Measurements from ENCODE around the gene HSBP1L1.
A peak's percentile ranks its signal among the peaks of the same experiment; 100 is the strongest.

Gene HSBP1L1

GRCh38 chr18:79947054-79947755, 17.2 kb upstream of the HSBP1L1 start:
- H2AK5ac ChIP-seq (ENCODE audit: low read depth, low read length): no peak overlapping the region
- H3K23ac ChIP-seq (ENCODE audit: low read depth, low read length, poor library complexity): no peak overlapping the region
- H2BK5ac ChIP-seq (ENCODE audit: low read length): no peak overlapping the region
- peak overlapping the region; percentile 38 for H3K14ac ChIP-seq (ENCODE audit: low read length)
- no peak overlapping the region for H3K18ac ChIP-seq (ENCODE audit: low read length)
- H3K4me2 ChIP-seq (ENCODE audit: insufficient read depth, low read length, poor library complexity, severe bottlenecking): no peak overlapping the region
- no peak overlapping the region for H2AFZ ChIP-seq (ENCODE audit: low read length)
- H3K36me3 ChIP-seq (replicated peaks in 1 of 2; ENCODE audit: control insufficient read depth in 2 of 2, insufficient read depth in 2 of 2, low read length in 2 of 2): peaks cover 7 to 42% of the 10 kb centered on the region in 2 donors
- no peak overlapping the region for H3K4me3 ChIP-seq (ENCODE audit: low read length in 2 of 2)
- H3K27me3 ChIP-seq (ENCODE audit: control insufficient read depth in 3 of 3, insufficient read depth in 3 of 3, low read depth in 1 of 3, low read length in 3 of 3): peaks cover 0 to 9% (median 4%) of the 10 kb centered on the region in 3 experiments
- H3K9me3 ChIP-seq (replicated peaks in 1 of 2; ENCODE audit: control insufficient read depth in 2 of 2, insufficient read depth in 1 of 2, low read depth in 1 of 2, low read length in 2 of 2): no peaks in the 10 kb centered on the region
- no peak overlapping the region for H4K91ac ChIP-seq (ENCODE audit: low read depth, low read length, poor library complexity)
- WGBS, 2 donors (ENCODE audit: extremely low coverage in 2 of 2, insufficient read length in 2 of 2, insufficient replicate concordance in 1 of 2): no CpG with 5 or more reads among the region's 14 CpGs
- H3K4ac ChIP-seq (ENCODE audit: low read length): no peak overlapping the region
- no peak overlapping the region for H2BK12ac ChIP-seq (ENCODE audit: low read length)
- H3K79me1 ChIP-seq (ENCODE audit: low read depth, low read length): peaks cover 8% of the 10 kb centered on the region
- peak overlapping the region; percentile 49 for H2BK15ac ChIP-seq (ENCODE audit: low read length)
- H3K4me1 ChIP-seq (ENCODE audit: control insufficient read depth in 2 of 2, insufficient read depth in 1 of 2, low read depth in 1 of 2, low read length in 2 of 2): peaks cover 5 to 8% of the 10 kb centered on the region in 2 donors
- H3K27ac ChIP-seq (replicated peaks; ENCODE audit: low read length): no peak overlapping the region
- H3K9ac ChIP-seq (ENCODE audit: low read depth, low read length, poor library complexity): no peak overlapping the region
- no peak overlapping the region for H4K8ac ChIP-seq (ENCODE audit: low read depth, low read length)
- no peak overlapping the region for H2BK120ac ChIP-seq (ENCODE audit: low read depth, low read length)
- DNase-seq (ENCODE audit: low spot score): no peak

- Histone ChIP-seq H2BK5ac (ENCODE audit: low read length) (peak overlapping the region; percentile 13), H2BK15ac (ENCODE audit: low read length) (peak overlapping the region; percentile 49), H2AFZ (ENCODE audit: low read length) (no peak overlapping the region), H3K27ac (replicated peaks; ENCODE audit: low read length) (no peak overlapping the region), H3K4me3 (ENCODE audit: low read length in 2 of 2) (no peak overlapping the region), H2BK12ac (ENCODE audit: low read length) (no peak overlapping the region), H4K8ac (ENCODE audit: low read depth, low read length) (no peak overlapping the region), H3K23ac (ENCODE audit: low read depth, low read length, poor library complexity) (no peak overlapping the region), H3K79me1 (ENCODE audit: low read depth, low read length) (peaks cover 8% of the 10 kb centered on the region), H3K18ac (ENCODE audit: low read length) (peak overlapping the region; percentile 57), H3K9me3 (replicated peaks in 1 of 2; ENCODE audit: control insufficient read depth in 2 of 2, insufficient read depth in 1 of 2, low read depth in 1 of 2, low read length in 2 of 2) (no peaks in the 10 kb centered on the region), H2AK5ac (ENCODE audit: low read depth, low read length) (no peak overlapping the region), H2BK120ac (ENCODE audit: low read depth, low read length) (no peak overlapping the region), H3K4ac (ENCODE audit: low read length) (no peak overlapping the region), H3K14ac (ENCODE audit: low read length) (peak overlapping the region; percentile 38), H3K9ac (ENCODE audit: low read depth, low read length, poor library complexity) (no peak overlapping the region), H3K36me3 (replicated peaks in 1 of 2; ENCODE audit: control insufficient read depth in 2 of 2, insufficient read depth in 2 of 2, low read length in 2 of 2) (peaks cover 5 to 34% of the 10 kb centered on the region in 2 donors), H3K4me2 (ENCODE audit: insufficient read depth, low read length, poor library complexity, severe bottlenecking) (no peak overlapping the region), H3K27me3 (ENCODE audit: control insufficient read depth in 3 of 3, insufficient read depth in 3 of 3, low read depth in 1 of 3, low read length in 3 of 3) (peaks cover 0 to 18% (median 7%) of the 10 kb centered on the region in 3 experiments), H4K91ac (ENCODE audit: low read depth, low read length, poor library complexity) (no peak overlapping the region), H3K4me1 (ENCODE audit: control insufficient read depth in 2 of 2, insufficient read depth in 1 of 2, low read depth in 1 of 2, low read length in 2 of 2) (peaks cover 8% of the 10 kb centered on the region in 2 donors)
- no CpG with 5 or more reads among the region's 15 CpGs for WGBS, 2 donors (ENCODE audit: extremely low coverage in 2 of 2, insufficient read length in 2 of 2, insufficient replicate concordance in 1 of 2)
- no peak for DNase-seq (ENCODE audit: low spot score)
Observed at GRCh38 chr18:79947881-79948610, 16.4 kb upstream of the HSBP1L1 start.

GRCh38 chr18:79948719-79949411, 15.6 kb upstream of the HSBP1L1 start:
- no peak overlapping the region for H3K23ac ChIP-seq (ENCODE audit: low read depth, low read length, poor library complexity)
- H3K18ac ChIP-seq (ENCODE audit: low read length): no peak overlapping the region
- H3K4ac ChIP-seq (ENCODE audit: low read length): no peak overlapping the region
- H2BK15ac ChIP-seq (ENCODE audit: low read length): no peak overlapping the region
- no peak overlapping the region for H4K8ac ChIP-seq (ENCODE audit: low read depth, low read length)
- no peaks in the 10 kb centered on the region for H3K9me3 ChIP-seq (replicated peaks in 1 of 2; ENCODE audit: control insufficient read depth in 2 of 2, insufficient read depth in 1 of 2, low read depth in 1 of 2, low read length in 2 of 2)
- no peak overlapping the region for H3K4me2 ChIP-seq (ENCODE audit: insufficient read depth, low read length, poor library complexity, severe bottlenecking)
- H3K27me3 ChIP-seq (ENCODE audit: control insufficient read depth in 3 of 3, insufficient read depth in 3 of 3, low read depth in 1 of 3, low read length in 3 of 3): peaks cover 0 to 24% (median 7%) of the 10 kb centered on the region in 3 experiments
- no peak overlapping the region for H3K4me3 ChIP-seq (ENCODE audit: low read length in 2 of 2)
- H2AFZ ChIP-seq (ENCODE audit: low read length): no peak overlapping the region
- H2AK5ac ChIP-seq (ENCODE audit: low read depth, low read length): no peak overlapping the region
- no peak overlapping the region for H3K27ac ChIP-seq (replicated peaks; ENCODE audit: low read length)
- H2BK12ac ChIP-seq (ENCODE audit: low read length): no peak overlapping the region
- WGBS, 2 donors (ENCODE audit: extremely low coverage in 2 of 2, insufficient read length in 2 of 2, insufficient replicate concordance in 1 of 2): no CpG with 5 or more reads among the region's 23 CpGs
- H4K91ac ChIP-seq (ENCODE audit: low read depth, low read length, poor library complexity): no peak overlapping the region
- H2BK120ac ChIP-seq (ENCODE audit: low read depth, low read length): no peak overlapping the region
- H3K4me1 ChIP-seq (ENCODE audit: control insufficient read depth in 2 of 2, insufficient read depth in 1 of 2, low read depth in 1 of 2, low read length in 2 of 2): peaks cover 8 to 10% of the 10 kb centered on the region in 2 donors
- no peak for DNase-seq (ENCODE audit: low spot score)
- peaks cover 2 to 30% of the 10 kb centered on the region in 2 donors for H3K36me3 ChIP-seq (replicated peaks in 1 of 2; ENCODE audit: control insufficient read depth in 2 of 2, insufficient read depth in 2 of 2, low read length in 2 of 2)
- H3K79me1 ChIP-seq (ENCODE audit: low read depth, low read length): peaks cover 4% of the 10 kb centered on the region
- H3K14ac ChIP-seq (ENCODE audit: low read length): no peak overlapping the region
- no peak overlapping the region for H3K9ac ChIP-seq (ENCODE audit: low read depth, low read length, poor library complexity)
- no peak overlapping the region for H2BK5ac ChIP-seq (ENCODE audit: low read length)

Measured in neuronal stem cell (in vitro differentiated cells).